Liver (tissue), 3 donors: Measurements from ENCODE around the gene PDCD5.

Source experiments
- EGR1 ChIP-seq, 2 donors: IDR thresholded peaks; 2 replicates each; pipeline ENCODE4 v1.6.1; 2016 to 2018; ENCODE audit warnings: antibody characterized with exemption in 2 of 2, low read depth in 2 of 2
- GABPA ChIP-seq, 2 donors: IDR thresholded peaks in 1 of 2; conservative IDR thresholded peaks in 1 of 2; 2 replicates each; pipeline ENCODE4 v1.6.1; 2016; ENCODE audit warnings: antibody characterized with exemption in 2 of 2, mild to moderate bottlenecking in 1 of 2, moderate library complexity in 1 of 2
- JUND ChIP-seq, 2 donors: IDR thresholded peaks; 2 replicates each; pipeline ENCODE4 v1.6.1; 2016; ENCODE audit warnings: antibody characterized with exemption in 2 of 2
- RXRA ChIP-seq, 2 donors: IDR thresholded peaks; 2 replicates each; pipeline ENCODE4 v1.6.1; 2017 to 2018; ENCODE audit warnings: antibody characterized with exemption in 2 of 2, mild to moderate bottlenecking in 1 of 2
- SP1 ChIP-seq: IDR thresholded peaks from 2 replicates; pipeline ENCODE4 v1.6.1; 2018; ENCODE audit warnings: antibody characterized with exemption, mild to moderate bottlenecking
- TAF1 ChIP-seq: conservative IDR thresholded peaks from 2 replicates; pipeline ENCODE4 v1.6.1; 2016; ENCODE audit warnings: antibody characterized with exemption, mild to moderate bottlenecking
- YY1 ChIP-seq: IDR thresholded peaks from 2 replicates; pipeline ENCODE4 v1.6.1; 2016; ENCODE audit warnings: antibody characterized with exemption, mild to moderate bottlenecking
- TF ChIP-seq, protein P1 (sequence below): fragments of 150-350 bp; IDR thresholded peaks from 2 replicates; pipeline ENCODE4 v1.5.1; 2017; ENCODE audit warnings: improper control_type of control experiment, low read depth, low read length; ENCODE audit not compliant: missing input control
- TF ChIP-seq, protein P2 (sequence below): IDR thresholded peaks from 2 replicates; pipeline ENCODE4 v1.6.1; 2016; ENCODE audit warnings: antibody characterized with exemption
- TF ChIP-seq, protein P3 (sequence below): IDR thresholded peaks from 2 replicates; pipeline ENCODE4 v1.6.1; 2016; ENCODE audit warnings: antibody characterized with exemption, mild to moderate bottlenecking
- TF ChIP-seq, protein P4 (sequence below): IDR thresholded peaks from 2 replicates; pipeline ENCODE4 v1.6.1; 2016; ENCODE audit warnings: antibody characterized with exemption
- donor health status: healthy.
- donor health status: healthy.

GRCh38 chr19:32603961-32604360, 23.0 kb downstream of the PDCD5 start:
- TF ChIP-seq, protein P1, sequence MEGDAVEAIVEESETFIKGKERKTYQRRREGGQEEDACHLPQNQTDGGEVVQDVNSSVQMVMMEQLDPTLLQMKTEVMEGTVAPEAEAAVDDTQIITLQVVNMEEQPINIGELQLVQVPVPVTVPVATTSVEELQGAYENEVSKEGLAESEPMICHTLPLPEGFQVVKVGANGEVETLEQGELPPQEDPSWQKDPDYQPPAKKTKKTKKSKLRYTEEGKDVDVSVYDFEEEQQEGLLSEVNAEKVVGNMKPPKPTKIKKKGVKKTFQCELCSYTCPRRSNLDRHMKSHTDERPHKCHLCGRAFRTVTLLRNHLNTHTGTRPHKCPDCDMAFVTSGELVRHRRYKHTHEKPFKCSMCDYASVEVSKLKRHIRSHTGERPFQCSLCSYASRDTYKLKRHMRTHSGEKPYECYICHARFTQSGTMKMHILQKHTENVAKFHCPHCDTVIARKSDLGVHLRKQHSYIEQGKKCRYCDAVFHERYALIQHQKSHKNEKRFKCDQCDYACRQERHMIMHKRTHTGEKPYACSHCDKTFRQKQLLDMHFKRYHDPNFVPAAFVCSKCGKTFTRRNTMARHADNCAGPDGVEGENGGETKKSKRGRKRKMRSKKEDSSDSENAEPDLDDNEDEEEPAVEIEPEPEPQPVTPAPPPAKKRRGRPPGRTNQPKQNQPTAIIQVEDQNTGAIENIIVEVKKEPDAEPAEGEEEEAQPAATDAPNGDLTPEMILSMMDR = no peak
- TF ChIP-seq, protein P2, sequence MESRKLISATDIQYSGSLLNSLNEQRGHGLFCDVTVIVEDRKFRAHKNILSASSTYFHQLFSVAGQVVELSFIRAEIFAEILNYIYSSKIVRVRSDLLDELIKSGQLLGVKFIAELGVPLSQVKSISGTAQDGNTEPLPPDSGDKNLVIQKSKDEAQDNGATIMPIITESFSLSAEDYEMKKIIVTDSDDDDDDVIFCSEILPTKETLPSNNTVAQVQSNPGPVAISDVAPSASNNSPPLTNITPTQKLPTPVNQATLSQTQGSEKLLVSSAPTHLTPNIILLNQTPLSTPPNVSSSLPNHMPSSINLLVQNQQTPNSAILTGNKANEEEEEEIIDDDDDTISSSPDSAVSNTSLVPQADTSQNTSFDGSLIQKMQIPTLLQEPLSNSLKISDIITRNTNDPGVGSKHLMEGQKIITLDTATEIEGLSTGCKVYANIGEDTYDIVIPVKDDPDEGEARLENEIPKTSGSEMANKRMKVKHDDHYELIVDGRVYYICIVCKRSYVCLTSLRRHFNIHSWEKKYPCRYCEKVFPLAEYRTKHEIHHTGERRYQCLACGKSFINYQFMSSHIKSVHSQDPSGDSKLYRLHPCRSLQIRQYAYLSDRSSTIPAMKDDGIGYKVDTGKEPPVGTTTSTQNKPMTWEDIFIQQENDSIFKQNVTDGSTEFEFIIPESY = no peak
- TF ChIP-seq, protein P3, sequence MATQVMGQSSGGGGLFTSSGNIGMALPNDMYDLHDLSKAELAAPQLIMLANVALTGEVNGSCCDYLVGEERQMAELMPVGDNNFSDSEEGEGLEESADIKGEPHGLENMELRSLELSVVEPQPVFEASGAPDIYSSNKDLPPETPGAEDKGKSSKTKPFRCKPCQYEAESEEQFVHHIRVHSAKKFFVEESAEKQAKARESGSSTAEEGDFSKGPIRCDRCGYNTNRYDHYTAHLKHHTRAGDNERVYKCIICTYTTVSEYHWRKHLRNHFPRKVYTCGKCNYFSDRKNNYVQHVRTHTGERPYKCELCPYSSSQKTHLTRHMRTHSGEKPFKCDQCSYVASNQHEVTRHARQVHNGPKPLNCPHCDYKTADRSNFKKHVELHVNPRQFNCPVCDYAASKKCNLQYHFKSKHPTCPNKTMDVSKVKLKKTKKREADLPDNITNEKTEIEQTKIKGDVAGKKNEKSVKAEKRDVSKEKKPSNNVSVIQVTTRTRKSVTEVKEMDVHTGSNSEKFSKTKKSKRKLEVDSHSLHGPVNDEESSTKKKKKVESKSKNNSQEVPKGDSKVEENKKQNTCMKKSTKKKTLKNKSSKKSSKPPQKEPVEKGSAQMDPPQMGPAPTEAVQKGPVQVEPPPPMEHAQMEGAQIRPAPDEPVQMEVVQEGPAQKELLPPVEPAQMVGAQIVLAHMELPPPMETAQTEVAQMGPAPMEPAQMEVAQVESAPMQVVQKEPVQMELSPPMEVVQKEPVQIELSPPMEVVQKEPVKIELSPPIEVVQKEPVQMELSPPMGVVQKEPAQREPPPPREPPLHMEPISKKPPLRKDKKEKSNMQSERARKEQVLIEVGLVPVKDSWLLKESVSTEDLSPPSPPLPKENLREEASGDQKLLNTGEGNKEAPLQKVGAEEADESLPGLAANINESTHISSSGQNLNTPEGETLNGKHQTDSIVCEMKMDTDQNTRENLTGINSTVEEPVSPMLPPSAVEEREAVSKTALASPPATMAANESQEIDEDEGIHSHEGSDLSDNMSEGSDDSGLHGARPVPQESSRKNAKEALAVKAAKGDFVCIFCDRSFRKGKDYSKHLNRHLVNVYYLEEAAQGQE = no peak
- TF ChIP-seq GABPA (IDR thresholded peaks at IDR 0.05 in 1 of 2, conservative IDR thresholded peaks at IDR 0.05 in 1 of 2) (no peak), RXRA (IDR thresholded peaks at IDR 0.05) (no peak), EGR1 (IDR thresholded peaks at IDR 0.05; ENCODE audit: low read depth in 2 of 2) (no peak), TAF1 (no peak), JUND (IDR thresholded peaks at IDR 0.05) (no peak), YY1 (no peak), SP1 (no peak)
- TF ChIP-seq, protein P4, sequence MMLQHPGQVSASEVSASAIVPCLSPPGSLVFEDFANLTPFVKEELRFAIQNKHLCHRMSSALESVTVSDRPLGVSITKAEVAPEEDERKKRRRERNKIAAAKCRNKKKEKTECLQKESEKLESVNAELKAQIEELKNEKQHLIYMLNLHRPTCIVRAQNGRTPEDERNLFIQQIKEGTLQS = no peak
